HCT116 (cell line): Measurements from ENCODE around the gene AP1S1. TPM values are rescaled to one million over a fixed set of nuclear protein-coding genes. Genes with fewer than 3 reads are reported as not detected.
A peak's percentile ranks its signal among the peaks of the same experiment; 100 is the strongest.

Experiments
- ATAC-seq: fragments of 200-7000 bp; cut with Tn5 transposase; 2 replicates; pipeline ENCODE4 v1.9.1; 2020; ENCODE audit warnings: mild to moderate bottlenecking, moderate library complexity
- BruUV-seq: library from RNA; stranded (reverse); fragments of 400-500 nt; replicated peaks from 2 replicates; lab custom pipeline; 2021; lab: Mats Ljungman, UMichigan
- CTCF ChIA-PET: fragments of 300-600 bp; sonication (Branson Sonifier 250); formaldehyde crosslinking; loops from one replicate; lab custom pipeline; 2021; ENCODE audit warnings: antibody characterized with exemption; lab: Charles Lee
- POLR2A ChIA-PET: fragments of 300-600, 350-600 bp; sonication (Branson Sonifier 250); formaldehyde crosslinking; loops from one replicate; lab custom pipeline; 2021; ENCODE audit warnings: antibody characterized with exemption; lab: Charles Lee
- RAD21 ChIA-PET, 2 experiments: fragments of 300-600 bp; sonication (Branson Sonifier 250); formaldehyde crosslinking; loops; one replicate each; lab custom pipeline; 2023; ENCODE audit warnings: low total read pairs in 2 of 2; ENCODE audit not compliant: uncharacterized antibody in 2 of 2, unreplicated experiment in 2 of 2, low non-redundant PET in 1 of 2; lab: Charles Lee
- DNase-seq: peaks from one replicate; pipeline ENCODE4 v3.0.0-alpha.2; 2010; ENCODE audit warnings: low read depth, low spot score
- H2AFZ ChIP-seq: fragments of 200-600 bp; shearing (Covaris generic), sonication (generic); 2 replicates; pipeline ENCODE4 v1.6.1; 2017; ENCODE audit warnings: low read depth, mixed run types, mixed read lengths, antibody characterized with exemption, low read length; ENCODE audit not compliant: poor library complexity, severe bottlenecking
- H3K27ac ChIP-seq: 2 replicates; pipeline ENCODE4 v1.5.1; 2012; ENCODE audit warnings: low read depth, low read length
- H3K27me3 ChIP-seq: fragments of 200-600 bp; sonication (generic); 2 replicates; pipeline ENCODE4 v1.6.1; 2016; ENCODE audit warnings: mixed run types, low read length, mixed read lengths; ENCODE audit not compliant: insufficient read depth
- H3K36me3 ChIP-seq, 2 experiments: fragments of 200-500 bp in 1 of 2; fragments of 200-600 bp in 1 of 2; sonication (Bioruptor generic) in 1 of 2; sonication (generic) in 1 of 2; 2 replicates each; pipeline versions ENCODE4 v1.5.1 to v1.6.1; 2014 to 2016; ENCODE audit warnings: low read length in 2 of 2, inconsistent platforms in 1 of 2, mixed read lengths in 1 of 2, mixed run types in 1 of 2; ENCODE audit not compliant: insufficient read depth in 2 of 2, control insufficient read depth in 1 of 2
- H3K4me1 ChIP-seq, 2 experiments: fragments of 200-600 bp in 1 of 2; sonication (generic) in 1 of 2; 2 replicates each; pipeline versions ENCODE4 v1.5.1 to v1.6.1; 2012 to 2017; ENCODE audit warnings: low read length in 2 of 2, inconsistent platforms in 1 of 2, mild to moderate bottlenecking in 1 of 2, mixed read lengths in 1 of 2, mixed run types in 1 of 2, moderate library complexity in 1 of 2; ENCODE audit not compliant: insufficient read depth in 2 of 2, control insufficient read depth in 1 of 2
- H3K4me2 ChIP-seq: fragments of 200-600 bp; sonication (generic); 2 replicates; pipeline ENCODE4 v1.6.1; 2017; ENCODE audit warnings: mixed run types, low read length, mixed read lengths
- H3K4me3 ChIP-seq, 2 experiments: fragments of 200-600 bp in 1 of 2; sonication (generic) in 1 of 2; replicated peaks in 1 of 2; 2 replicates each; pipeline ENCODE4 v1.5.1; 2011 to 2016; ENCODE audit warnings: low read length in 2 of 2, control low read depth in 1 of 2, low read depth in 1 of 2, mild to moderate bottlenecking in 1 of 2, mixed read lengths in 1 of 2, mixed run types in 1 of 2
- H3K79me2 ChIP-seq: fragments of 200-600 bp; sonication (generic); 2 replicates; pipeline ENCODE4 v1.6.1; 2017; ENCODE audit warnings: mild to moderate bottlenecking, mixed run types, low read length, moderate library complexity, mixed read lengths; ENCODE audit not compliant: insufficient read depth
- H3K9ac ChIP-seq: fragments of 200-600 bp; sonication (generic); 2 replicates; pipeline ENCODE4 v1.6.1; 2016; ENCODE audit warnings: low read length, mixed read lengths
- H3K9me2 ChIP-seq: fragments of 200-600 bp; sonication (generic), shearing (Covaris generic); 2 replicates; pipeline ENCODE4 v1.6.1; 2017; ENCODE audit warnings: mixed run types, mild to moderate bottlenecking, moderate library complexity; ENCODE audit not compliant: insufficient read depth
- H3K9me3 ChIP-seq, 2 experiments: fragments of 200-500 bp in 1 of 2; fragments of 200-600 bp in 1 of 2; sonication (Bioruptor generic) in 1 of 2; sonication (generic) in 1 of 2; 2 replicates each; pipeline ENCODE4 v1.6.1; 2014 to 2017; ENCODE audit warnings: low read length in 2 of 2, mixed read lengths in 2 of 2, inconsistent platforms in 1 of 2, low read depth in 1 of 2, mild to moderate bottlenecking in 1 of 2, mixed run types in 1 of 2, moderate library complexity in 1 of 2; ENCODE audit not compliant: control insufficient read depth in 1 of 2, insufficient read depth in 1 of 2
- H4K20me1 ChIP-seq: fragments of 200-600 bp; sonication (generic), shearing (Covaris generic); 2 replicates; pipeline ENCODE4 v1.6.1; 2017; ENCODE audit warnings: mixed run types, mild to moderate bottlenecking, moderate library complexity; ENCODE audit not compliant: insufficient read depth
- ATF3 ChIP-seq: IDR thresholded peaks from 2 replicates; pipeline ENCODE4 v1.6.1; 2012
- CEBPB ChIP-seq: IDR thresholded peaks from 2 replicates; pipeline ENCODE4 v1.6.1; 2012; ENCODE audit warnings: low read depth
- EGR1 ChIP-seq: IDR thresholded peaks from 2 replicates; pipeline ENCODE4 v1.6.1; 2012; ENCODE audit warnings: low read depth
- ELF1 ChIP-seq: IDR thresholded peaks from 2 replicates; pipeline ENCODE4 v1.6.1; 2012; ENCODE audit warnings: low read depth, borderline replicate concordance
- EZH2 ChIP-seq: fragments of 200-600 bp; sonication (generic); IDR thresholded peaks from 2 replicates; pipeline ENCODE4 v1.6.1; 2017; ENCODE audit warnings: antibody characterized with exemption, mixed run types
- EZH2phosphoT487 ChIP-seq: fragments of 200-600 bp; IDR thresholded peaks from 2 replicates; pipeline ENCODE4 v1.6.1; 2018; ENCODE audit warnings: antibody characterized with exemption, borderline replicate concordance
- FOSL1 ChIP-seq: IDR thresholded peaks from 2 replicates; pipeline ENCODE4 v1.6.1; 2012; ENCODE audit warnings: low read depth
- JUND ChIP-seq: IDR thresholded peaks from 2 replicates; pipeline ENCODE4 v1.6.1; 2012
- POLR2A ChIP-seq: IDR thresholded peaks from 2 replicates; pipeline ENCODE4 v1.7.0; 2011; ENCODE audit warnings: borderline replicate concordance; ENCODE audit not compliant: insufficient read depth, insufficient read length; ENCODE audit errors: extremely low read depth
- POLR2AphosphoS5 ChIP-seq: IDR thresholded peaks from 2 replicates; pipeline ENCODE4 v1.6.1; 2011; ENCODE audit warnings: mild to moderate bottlenecking, low read depth, low read length, moderate library complexity
- RAD21 ChIP-seq: IDR thresholded peaks from 2 replicates; pipeline ENCODE4 v1.6.1; 2012; ENCODE audit warnings: low read depth, mild to moderate bottlenecking
- REST ChIP-seq: IDR thresholded peaks from 2 replicates; pipeline ENCODE4 v1.6.1; 2012; ENCODE audit warnings: low read depth
- SIN3A ChIP-seq: IDR thresholded peaks from 2 replicates; pipeline ENCODE4 v1.6.1; 2012; ENCODE audit warnings: low read depth
- SP1 ChIP-seq: IDR thresholded peaks from 2 replicates; pipeline ENCODE4 v1.6.1; 2012; ENCODE audit warnings: low read depth
- SRF ChIP-seq: IDR thresholded peaks from 2 replicates; pipeline ENCODE4 v1.6.1; 2012; ENCODE audit warnings: low read depth
- TCF7L2 ChIP-seq: IDR thresholded peaks from 2 replicates; pipeline ENCODE4 v1.7.0; 2011; ENCODE audit warnings: borderline replicate concordance, inconsistent platforms; ENCODE audit not compliant: insufficient read depth, insufficient read length; ENCODE audit errors: extremely low read depth
- ZFX ChIP-seq: fragments of 450-650 bp; IDR thresholded peaks from 2 replicates; pipeline ENCODE4 v1.6.1; 2017
- ZNF274 ChIP-seq: fragments of 200-500 bp; sonication (Bioruptor generic); IDR thresholded peaks from 2 replicates; pipeline ENCODE4 v1.6.1; 2014; ENCODE audit warnings: mild to moderate bottlenecking, low read depth, low read length, inconsistent platforms
- intact Hi-C: fragments of 100-400 bp; cut with micrococcal nuclease; formaldehyde crosslinking; loops from 2 replicates; pipeline ENCODE4 v1.10.0; 2022
- total RNA-seq: library from RNA; stranded (reverse); gene quantifications from one replicate; pipeline ENCODE4 v1.2.1, GENCODE V29; 2021; ENCODE audit not compliant: unreplicated experiment
- TF ChIP-seq, protein P1 (sequence below): IDR thresholded peaks from 2 replicates; pipeline ENCODE4 v1.6.1; 2011; ENCODE audit warnings: mild to moderate bottlenecking, low read length, moderate library complexity; ENCODE audit not compliant: insufficient replicate concordance; ENCODE audit errors: extremely low read depth
- TF ChIP-seq, protein P2 (sequence below), 3 experiments: fragments of 200-600 bp in 1 of 3; sonication (generic) in 1 of 3; IDR thresholded peaks in 2 of 3; conservative IDR thresholded peaks in 1 of 3; 2 replicates each; pipeline ENCODE4 v1.5.1; 2012 to 2017; ENCODE audit warnings: low read depth in 2 of 3, low read length in 2 of 3, antibody characterized with exemption in 1 of 3, borderline replicate concordance in 1 of 3, control low read depth in 1 of 3, mild to moderate bottlenecking in 1 of 3, mixed read lengths in 1 of 3, mixed run types in 1 of 3, moderate library complexity in 1 of 3; ENCODE audit not compliant: insufficient read depth in 1 of 3

AP1S1 gene
- total RNA-seq, 1 experiment from 2014 or later = 130 TPM

DNA sequence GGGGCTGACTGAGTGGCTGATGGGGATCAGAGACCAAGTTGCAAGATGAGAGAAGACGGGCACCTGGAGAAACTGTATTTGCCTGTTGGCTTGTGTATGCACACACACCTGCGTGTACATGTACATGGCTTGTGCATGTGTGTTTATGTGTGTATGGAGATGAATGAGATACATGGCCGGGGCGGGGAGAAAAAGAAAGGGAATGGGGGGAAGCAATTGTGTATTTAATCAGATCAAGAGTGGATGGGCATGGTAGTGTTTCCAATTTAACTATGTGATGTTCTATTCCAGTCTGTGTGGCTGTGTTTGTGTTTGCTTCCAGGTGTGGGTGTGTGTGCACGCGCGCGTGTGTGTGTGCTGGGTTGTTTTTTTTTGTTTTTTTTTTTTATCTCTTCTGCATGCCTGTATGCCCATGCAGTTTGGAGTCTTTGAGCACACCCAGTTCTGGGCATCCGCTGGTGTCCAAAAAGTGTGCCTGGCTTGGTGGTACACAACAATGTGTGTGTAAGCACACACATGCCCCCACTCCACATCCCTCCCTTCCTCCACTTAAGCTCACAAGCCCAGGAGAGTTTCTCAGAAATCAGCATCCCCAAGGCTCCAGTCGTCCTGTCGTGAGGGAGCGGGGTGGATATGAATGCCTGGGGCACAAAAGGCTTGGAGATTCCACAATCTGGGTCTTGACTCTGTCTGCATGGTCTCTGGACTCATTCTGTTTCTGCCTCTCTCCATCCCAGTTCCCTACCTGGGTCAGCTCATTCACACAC is 13.6 kb downstream of the AP1S1 start:
- POLR2A ChIA-PET = no interaction called here
- Histone ChIP-seq H3K36me3 (no peaks in the 10 kb centered on the region), H3K4me2 (peak overlapping the region; percentile 80), H3K4me3 (peak overlapping the region in 1 of 2 experiments; percentile 78; a peak in 1 of 4 replicates), H3K27me3 (no peaks in the 10 kb centered on the region), H3K27ac (no peak overlapping the region), H3K79me2 (0 out of 2 replicates have a peak, but pooled peaks cover 7% of the 10 kb centered on the region), H3K9ac (peak overlapping the region; percentile 19; the same call in 1 of the 2 replicates), H2AFZ (no peak overlapping the region), H4K20me1 (no peaks in the 10 kb centered on the region), H3K4me1 (peaks cover 40 to 86% of the 10 kb centered on the region in 2 experiments), H3K9me3 (no peaks in the 10 kb centered on the region), H3K9me2 (no peaks in the 10 kb centered on the region)
- intact Hi-C loops = no loop called here
- BruUV-seq = no TSS peak
- TF ChIP-seq, protein P1, sequence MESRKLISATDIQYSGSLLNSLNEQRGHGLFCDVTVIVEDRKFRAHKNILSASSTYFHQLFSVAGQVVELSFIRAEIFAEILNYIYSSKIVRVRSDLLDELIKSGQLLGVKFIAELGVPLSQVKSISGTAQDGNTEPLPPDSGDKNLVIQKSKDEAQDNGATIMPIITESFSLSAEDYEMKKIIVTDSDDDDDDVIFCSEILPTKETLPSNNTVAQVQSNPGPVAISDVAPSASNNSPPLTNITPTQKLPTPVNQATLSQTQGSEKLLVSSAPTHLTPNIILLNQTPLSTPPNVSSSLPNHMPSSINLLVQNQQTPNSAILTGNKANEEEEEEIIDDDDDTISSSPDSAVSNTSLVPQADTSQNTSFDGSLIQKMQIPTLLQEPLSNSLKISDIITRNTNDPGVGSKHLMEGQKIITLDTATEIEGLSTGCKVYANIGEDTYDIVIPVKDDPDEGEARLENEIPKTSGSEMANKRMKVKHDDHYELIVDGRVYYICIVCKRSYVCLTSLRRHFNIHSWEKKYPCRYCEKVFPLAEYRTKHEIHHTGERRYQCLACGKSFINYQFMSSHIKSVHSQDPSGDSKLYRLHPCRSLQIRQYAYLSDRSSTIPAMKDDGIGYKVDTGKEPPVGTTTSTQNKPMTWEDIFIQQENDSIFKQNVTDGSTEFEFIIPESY = no peak
- TF ChIP-seq EGR1 = no peak
- no peak for TF ChIP-seq ZFX
- TF ChIP-seq POLR2A = no peak
- TF ChIP-seq SP1 = no peak
- TF ChIP-seq REST = no peak
- TF ChIP-seq EZH2 = no peak
- TF ChIP-seq, protein P2, sequence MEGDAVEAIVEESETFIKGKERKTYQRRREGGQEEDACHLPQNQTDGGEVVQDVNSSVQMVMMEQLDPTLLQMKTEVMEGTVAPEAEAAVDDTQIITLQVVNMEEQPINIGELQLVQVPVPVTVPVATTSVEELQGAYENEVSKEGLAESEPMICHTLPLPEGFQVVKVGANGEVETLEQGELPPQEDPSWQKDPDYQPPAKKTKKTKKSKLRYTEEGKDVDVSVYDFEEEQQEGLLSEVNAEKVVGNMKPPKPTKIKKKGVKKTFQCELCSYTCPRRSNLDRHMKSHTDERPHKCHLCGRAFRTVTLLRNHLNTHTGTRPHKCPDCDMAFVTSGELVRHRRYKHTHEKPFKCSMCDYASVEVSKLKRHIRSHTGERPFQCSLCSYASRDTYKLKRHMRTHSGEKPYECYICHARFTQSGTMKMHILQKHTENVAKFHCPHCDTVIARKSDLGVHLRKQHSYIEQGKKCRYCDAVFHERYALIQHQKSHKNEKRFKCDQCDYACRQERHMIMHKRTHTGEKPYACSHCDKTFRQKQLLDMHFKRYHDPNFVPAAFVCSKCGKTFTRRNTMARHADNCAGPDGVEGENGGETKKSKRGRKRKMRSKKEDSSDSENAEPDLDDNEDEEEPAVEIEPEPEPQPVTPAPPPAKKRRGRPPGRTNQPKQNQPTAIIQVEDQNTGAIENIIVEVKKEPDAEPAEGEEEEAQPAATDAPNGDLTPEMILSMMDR (IDR thresholded peaks at IDR 0.05 in 2 of 3, conservative IDR thresholded peaks at IDR 0.05 in 1 of 3; ENCODE audit: borderline replicate concordance in 1 of 3, insufficient read depth in 1 of 3, low read depth in 2 of 3, low read length in 2 of 3) = no peak
- TF ChIP-seq ZNF274 = no peak
- TF ChIP-seq POLR2AphosphoS5 = no peak
- no peak for TF ChIP-seq SRF
- no peak for TF ChIP-seq RAD21
- TF ChIP-seq TCF7L2 = no peak
- no peak for TF ChIP-seq ATF3
- TF ChIP-seq JUND = no peak
- TF ChIP-seq EZH2phosphoT487 = no peak
- TF ChIP-seq SIN3A = no peak
- TF ChIP-seq ELF1 = no peak
- TF ChIP-seq FOSL1 = no peak
- TF ChIP-seq CEBPB = no peak
- DNase-seq = no peak
- no peak for ATAC-seq
- CTCF ChIA-PET = interaction anchor here (0.9 to 1.4 kb wide), 4 partner anchors 24 to 115 kb away, joined by 3 to 5 read pairs (median 4); partner anchors contain the start of gene FIS1
- RAD21 ChIA-PET = interaction anchor here in 1 of 2 experiments (1.2 kb wide), 1 partner anchor 24 kb away, joined by 3 read pairs; no protein-coding TSS in a partner anchor
